GM12891 (cell line): Measurements from ENCODE around the gene GMDS.

Experiments used
- POLR2A ChIP-seq: IDR thresholded peaks from 2 replicates; pipeline ENCODE4 v1.6.1; 2011; ENCODE audit warnings: low read depth, low read length, control low read depth
- POLR2AphosphoS5 ChIP-seq: IDR thresholded peaks from 2 replicates; pipeline ENCODE4 v1.6.1; 2011; ENCODE audit warnings: low read depth, low read length, control low read depth
- SPI1 ChIP-seq: IDR thresholded peaks from 2 replicates; pipeline ENCODE4 v1.6.1; 2011; ENCODE audit warnings: low read depth, low read length, control low read depth
- TAF1 ChIP-seq: IDR thresholded peaks from 2 replicates; pipeline ENCODE4 v1.6.1; 2011; ENCODE audit warnings: low read depth, low read length, control low read depth

- no peak for TF ChIP-seq SPI1
- TF ChIP-seq TAF1, result no peak
- TF ChIP-seq POLR2A, result no peak
- no peak for TF ChIP-seq POLR2AphosphoS5
These were observed 272.4 kb downstream of the GMDS start for GRCh38 chr6:1972962-1973361.
